NCI-H1092 treated with DMSO at 0.1 percent for 48 hours (cell line): ENCODE measurements around the gene RPUSD4.

Experiments
- DNase-seq: peaks from one replicate; lab custom pipeline; 2025; lab: John Stamatoyannopoulos, UW

RPUSD4 gene

GRCh38 chr11:126156814-126157213, 54.6 kb downstream of the RPUSD4 start:
- DNase-seq, result no peak

DNA sequence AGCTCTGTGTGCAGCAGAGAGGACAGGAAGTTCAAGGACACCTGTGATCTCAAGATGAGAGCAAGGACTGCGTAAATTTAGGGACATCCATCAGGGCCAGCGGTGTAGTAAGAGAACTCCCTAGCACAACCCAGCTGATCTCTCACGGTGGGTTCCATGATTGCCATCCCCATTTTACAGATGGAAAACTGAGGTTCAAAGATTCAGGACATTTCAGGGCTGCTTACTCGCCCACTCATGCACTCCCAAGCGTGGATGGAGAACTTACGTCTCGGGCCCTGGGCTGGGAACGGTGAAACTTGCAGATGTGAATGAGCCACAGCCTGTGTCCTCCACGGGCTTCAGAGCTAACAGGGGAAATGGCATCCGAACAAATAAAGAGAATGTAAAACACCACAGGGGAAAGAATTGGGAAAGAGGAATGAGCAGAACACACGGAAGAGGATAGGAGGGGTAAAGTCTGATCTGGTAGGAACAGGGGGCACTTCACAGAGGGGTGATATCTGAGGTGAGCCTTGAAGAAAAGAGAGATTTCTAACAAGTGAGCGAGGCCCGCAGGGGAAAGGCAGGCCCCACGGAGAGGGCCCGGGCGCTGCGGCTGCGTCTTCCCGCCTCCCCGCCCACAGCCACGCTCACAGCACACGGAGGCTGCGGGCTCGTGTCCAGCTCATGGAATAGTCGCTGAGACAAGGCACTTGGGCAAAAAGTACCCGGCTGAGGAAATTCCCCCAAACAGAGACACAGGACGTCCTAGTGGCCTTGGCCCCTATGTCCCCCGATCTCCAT, 55.9 kb downstream of the RPUSD4 start:
- no peak for DNase-seq

DNA sequence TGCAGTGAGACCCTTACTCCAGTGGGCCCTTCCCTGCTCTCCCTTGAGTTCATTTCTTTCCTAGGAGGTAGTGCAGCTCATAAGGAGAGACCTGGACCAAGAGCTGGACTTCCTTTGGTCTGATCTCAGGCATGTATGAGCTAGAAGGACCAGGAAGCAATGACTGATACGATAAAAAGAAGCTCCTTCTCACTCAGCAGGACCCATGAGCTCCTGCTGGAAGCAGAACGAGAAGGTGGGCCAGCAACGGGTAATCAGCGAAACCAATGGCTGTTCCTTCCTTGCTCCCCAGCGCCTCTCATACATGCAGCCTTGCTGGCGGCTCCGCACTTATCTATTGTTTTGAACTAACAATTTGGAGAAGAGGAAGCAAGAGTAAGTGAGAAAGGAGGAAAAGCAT, 56.8 kb downstream of the RPUSD4 start:
- no peak for DNase-seq

DNA sequence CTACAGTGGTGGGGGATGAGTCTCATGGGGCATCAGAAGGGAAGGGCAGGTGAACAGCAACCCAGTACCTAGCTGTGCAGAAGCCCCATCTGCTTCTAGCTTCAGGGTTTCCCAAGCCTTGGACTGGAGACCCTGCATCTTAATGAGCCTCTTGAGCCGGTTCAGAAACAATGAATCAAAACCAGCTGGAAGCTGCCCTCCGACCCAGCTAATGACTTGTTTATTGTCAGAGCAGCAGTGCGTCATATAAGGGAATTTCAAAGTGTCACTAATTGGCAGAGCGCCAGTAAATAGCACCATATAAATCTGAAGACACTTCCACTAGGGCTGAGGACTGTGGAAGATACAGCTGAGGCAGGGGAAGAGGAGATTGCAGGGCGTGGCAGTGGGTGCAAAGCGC, 57.5 kb downstream of the RPUSD4 start:
- DNase-seq, result no peak

- no peak for DNase-seq
Observed at GRCh38 chr11:126153006-126153405, 58.4 kb downstream of the RPUSD4 start.

DNA sequence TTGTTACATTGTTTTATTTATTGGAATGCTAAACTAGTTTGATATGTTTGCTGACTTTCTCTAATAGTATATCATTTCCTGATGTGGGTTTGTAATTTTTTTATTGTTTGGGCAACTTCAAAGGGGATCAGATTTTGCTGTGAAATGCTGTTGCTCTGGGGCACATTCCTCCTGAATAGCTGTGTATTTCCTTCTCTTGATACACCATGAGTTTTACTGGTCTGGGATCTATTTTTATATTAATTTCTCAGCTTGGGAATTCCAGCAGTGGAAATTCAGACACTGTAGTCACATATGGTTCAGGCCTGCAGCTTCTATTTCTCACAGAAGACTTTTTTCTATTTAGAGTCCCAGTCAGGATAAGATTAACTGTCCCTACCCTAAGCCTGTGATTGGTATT, 58.9 kb downstream of the RPUSD4 start:
- no peak for DNase-seq

DNA sequence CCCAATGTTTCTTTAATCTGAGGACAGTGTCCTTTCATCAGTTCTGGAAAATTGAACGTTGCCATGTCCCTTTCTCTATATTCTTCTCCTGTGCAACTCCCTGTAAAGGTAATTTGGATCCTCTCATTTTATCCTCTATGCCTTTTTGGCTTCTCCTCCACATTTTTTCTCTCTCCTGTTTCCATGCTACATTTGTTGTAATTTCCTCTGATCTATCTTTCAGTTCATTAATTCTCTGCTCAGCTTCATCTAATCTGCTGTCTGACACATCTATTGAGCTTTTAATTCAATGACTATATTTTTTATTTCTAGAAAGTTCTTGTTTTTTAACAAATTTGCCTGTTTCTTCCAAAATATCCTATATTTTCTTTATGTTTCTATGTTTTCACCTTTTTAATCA, 59.3 kb downstream of the RPUSD4 start:
- DNase-seq, result no peak
